GM12892 (cell line): Measurements from ENCODE around the gene CPA5.

Source experiments
- POLR2A ChIP-seq: IDR thresholded peaks from 2 replicates; pipeline ENCODE4 v1.6.1; 2011; ENCODE audit warnings: low read depth, low read length, control low read depth
- TAF1 ChIP-seq: IDR thresholded peaks from 2 replicates; pipeline ENCODE4 v1.6.1; 2011; ENCODE audit warnings: low read depth, mild to moderate bottlenecking, control low read depth, low read length, borderline replicate concordance

DNA sequence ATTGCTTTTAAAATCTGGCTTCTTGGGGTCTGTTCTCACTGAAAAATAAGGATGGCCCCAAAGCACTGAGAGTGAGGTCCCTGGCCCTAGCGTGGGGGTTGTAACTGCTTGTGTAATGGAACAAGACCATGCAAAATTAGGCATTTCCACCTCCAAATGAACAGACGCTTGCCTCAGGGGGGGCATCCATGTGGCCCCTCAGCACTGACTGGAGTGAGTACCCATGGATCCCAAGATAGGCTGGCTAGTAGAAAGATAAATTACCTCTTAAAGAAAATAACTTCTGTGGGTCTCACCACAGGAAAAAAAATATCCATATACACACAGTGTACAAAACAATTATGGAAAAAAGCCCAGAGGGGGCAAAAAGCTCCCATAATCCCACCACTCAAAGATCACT, 20.5 kb downstream of the CPA5 start:
- TF ChIP-seq TAF1, result no peak
- TF ChIP-seq POLR2A, result no peak
